OCI-LY1 (cell line): ENCODE measurements around the gene COPS3.

Experiments
- H2AFZ ChIP-seq: fragments of 200-600 bp; sonication (generic), shearing (Covaris generic); 2 replicates; pipeline ENCODE4 v1.6.0; 2014; ENCODE audit warnings: antibody characterized with exemption, mild to moderate bottlenecking, low read length
- H3F3A ChIP-seq: fragments of 200-600 bp; sonication (generic), shearing (Covaris generic); 2 replicates; pipeline ENCODE4 v1.6.0; 2014; ENCODE audit warnings: mild to moderate bottlenecking, antibody characterized with exemption, low read length, moderate library complexity; ENCODE audit not compliant: insufficient read depth
- H3K27ac ChIP-seq: fragments of 200-600 bp; sonication (generic); 2 replicates; pipeline ENCODE4 v1.5.1; 2014; ENCODE audit warnings: low read length, mixed run types, mild to moderate bottlenecking, low read depth; ENCODE audit not compliant: poor library complexity, severe bottlenecking
- H3K27me3 ChIP-seq: fragments of 200-600 bp; sonication (generic); 2 replicates; pipeline ENCODE4 v1.6.0; 2014; ENCODE audit warnings: antibody characterized with exemption, mild to moderate bottlenecking, low read length, moderate library complexity; ENCODE audit not compliant: insufficient read depth
- H3K36me3 ChIP-seq: fragments of 200-600 bp; sonication (generic); 2 replicates; pipeline ENCODE4 v1.6.1; 2014; ENCODE audit warnings: mild to moderate bottlenecking, antibody characterized with exemption, low read length, moderate library complexity, mixed read lengths; ENCODE audit not compliant: insufficient read depth
- H3K4me1 ChIP-seq: fragments of 200-600 bp; sonication (generic); 2 replicates; pipeline ENCODE4 v1.5.1; 2014; ENCODE audit warnings: mild to moderate bottlenecking, low read length, moderate library complexity; ENCODE audit not compliant: insufficient read depth, severe bottlenecking
- H3K4me2 ChIP-seq: fragments of 200-600 bp; sonication (generic), shearing (Covaris generic); 2 replicates; pipeline ENCODE4 v1.6.1; 2014; ENCODE audit warnings: low read length
- H3K4me3 ChIP-seq: fragments of 200-600 bp; sonication (generic); 2 replicates; pipeline ENCODE4 v1.5.1; 2014; ENCODE audit warnings: low read length, low read depth, mild to moderate bottlenecking, mixed read lengths; ENCODE audit not compliant: poor library complexity, severe bottlenecking
- H3K79me2 ChIP-seq: fragments of 200-600 bp; shearing (Covaris generic); 2 replicates; pipeline ENCODE4 v1.6.1; 2016; ENCODE audit warnings: mixed run types, low read length, mixed read lengths; ENCODE audit not compliant: insufficient read depth
- H3K9ac ChIP-seq: fragments of 200-600 bp; sonication (generic), shearing (Covaris generic); 2 replicates; pipeline ENCODE4 v1.6.1; 2014; ENCODE audit warnings: mild to moderate bottlenecking, low read length, mixed read lengths
- H3K9me2 ChIP-seq: fragments of 200-600 bp; sonication (generic), shearing (Covaris generic); 2 replicates; pipeline ENCODE4 v1.6.1; 2014; ENCODE audit warnings: low read depth, mild to moderate bottlenecking, low read length, mixed read lengths
- H3K9me3 ChIP-seq: fragments of 200-600 bp; shearing (Covaris generic); 2 replicates; pipeline ENCODE4 v1.6.1; 2014; ENCODE audit warnings: low read length, mixed read lengths
- H4K20me1 ChIP-seq: fragments of 200-600 bp; sonication (generic), shearing (Covaris generic); 2 replicates; pipeline ENCODE4 v1.6.0; 2016; ENCODE audit warnings: mild to moderate bottlenecking, low read length; ENCODE audit not compliant: insufficient read depth
- EZH2 ChIP-seq: fragments of 200-600 bp; sonication (generic), shearing (Covaris generic); IDR thresholded peaks from 2 replicates; pipeline ENCODE4 v1.8.0; 2017; ENCODE audit warnings: borderline replicate concordance, mixed run types, mild to moderate bottlenecking, antibody characterized with exemption, low read length, moderate library complexity, mixed read lengths
- TF ChIP-seq, protein P1 (sequence below): fragments of 200-600 bp; sonication (generic), shearing (Covaris generic); IDR thresholded peaks from 2 replicates; pipeline ENCODE4 v1.5.1; 2017; ENCODE audit warnings: mild to moderate bottlenecking, antibody characterized with exemption, low read length, moderate library complexity, mixed read lengths

The COPS3 gene

DNA sequence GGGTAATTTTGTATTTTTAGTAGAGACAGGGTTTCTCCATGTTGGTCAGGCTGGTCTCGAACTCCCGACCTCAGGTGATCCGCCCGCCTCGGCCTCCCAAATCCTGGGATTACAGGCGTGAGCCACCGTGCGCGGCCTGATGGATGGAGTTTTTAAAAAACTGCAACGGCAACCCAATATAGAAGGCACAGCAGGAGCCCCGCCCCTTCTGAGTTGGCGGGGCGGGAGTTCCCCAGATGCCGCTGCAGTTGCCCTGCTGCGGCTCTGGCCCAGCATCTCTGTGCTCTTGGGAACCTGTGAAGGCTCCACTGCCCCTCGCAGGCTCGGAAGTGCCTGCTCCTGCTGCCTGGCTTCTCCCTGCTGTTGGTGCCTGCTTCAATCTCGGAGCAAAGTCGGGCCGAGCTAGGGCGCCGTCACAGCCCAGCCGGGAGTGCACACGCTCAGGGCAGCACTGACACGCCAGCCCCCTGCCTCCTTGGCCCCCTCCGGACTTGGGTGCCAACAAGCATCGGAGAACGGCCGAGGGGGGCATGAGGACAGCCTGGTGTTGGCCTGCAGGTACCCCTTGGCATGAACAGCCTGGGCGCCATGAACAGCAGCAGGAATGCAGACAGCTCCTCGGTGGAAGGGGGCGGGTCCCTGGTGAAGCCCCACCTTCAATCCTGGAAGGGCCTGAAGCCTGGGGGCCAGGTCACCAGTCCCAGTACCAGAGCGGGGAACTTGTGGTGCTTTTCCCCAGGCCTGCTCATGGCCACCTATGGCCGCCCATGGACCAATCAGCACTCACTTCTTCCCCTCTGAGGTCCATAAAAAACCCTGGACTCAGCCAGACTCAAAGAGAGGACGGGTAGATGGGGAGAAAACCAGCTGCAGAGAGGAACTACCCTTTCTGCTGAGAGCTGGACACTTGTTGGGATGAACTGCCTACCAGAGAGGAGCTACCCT lies 19.9 kb upstream of the COPS3 start:
- no peaks in the 10 kb centered on the region for H3K79me2 ChIP-seq
- peak overlapping the region; percentile 55 for H3K4me3 ChIP-seq
- peak overlapping the region; percentile 47; the same call in 1 of the 2 replicates for H3K9ac ChIP-seq
- TF ChIP-seq, protein P1, sequence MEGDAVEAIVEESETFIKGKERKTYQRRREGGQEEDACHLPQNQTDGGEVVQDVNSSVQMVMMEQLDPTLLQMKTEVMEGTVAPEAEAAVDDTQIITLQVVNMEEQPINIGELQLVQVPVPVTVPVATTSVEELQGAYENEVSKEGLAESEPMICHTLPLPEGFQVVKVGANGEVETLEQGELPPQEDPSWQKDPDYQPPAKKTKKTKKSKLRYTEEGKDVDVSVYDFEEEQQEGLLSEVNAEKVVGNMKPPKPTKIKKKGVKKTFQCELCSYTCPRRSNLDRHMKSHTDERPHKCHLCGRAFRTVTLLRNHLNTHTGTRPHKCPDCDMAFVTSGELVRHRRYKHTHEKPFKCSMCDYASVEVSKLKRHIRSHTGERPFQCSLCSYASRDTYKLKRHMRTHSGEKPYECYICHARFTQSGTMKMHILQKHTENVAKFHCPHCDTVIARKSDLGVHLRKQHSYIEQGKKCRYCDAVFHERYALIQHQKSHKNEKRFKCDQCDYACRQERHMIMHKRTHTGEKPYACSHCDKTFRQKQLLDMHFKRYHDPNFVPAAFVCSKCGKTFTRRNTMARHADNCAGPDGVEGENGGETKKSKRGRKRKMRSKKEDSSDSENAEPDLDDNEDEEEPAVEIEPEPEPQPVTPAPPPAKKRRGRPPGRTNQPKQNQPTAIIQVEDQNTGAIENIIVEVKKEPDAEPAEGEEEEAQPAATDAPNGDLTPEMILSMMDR = no peak
- H3K4me2 ChIP-seq = peak overlapping the region; percentile 67
- peaks cover 45% of the 10 kb centered on the region for H3K4me1 ChIP-seq
- H2AFZ ChIP-seq = no peak overlapping the region
- H4K20me1 ChIP-seq = no peaks in the 10 kb centered on the region
- H3K27me3 ChIP-seq = no peaks in the 10 kb centered on the region
- H3K9me3 ChIP-seq = no peaks in the 10 kb centered on the region
- no peaks in the 10 kb centered on the region for H3K36me3 ChIP-seq
- H3F3A ChIP-seq = peaks cover 6% of the 10 kb centered on the region; the same call in 1 of the 2 replicates
- no peaks in the 10 kb centered on the region for H3K9me2 ChIP-seq
- H3K27ac ChIP-seq = peak overlapping the region; percentile 48

DNA sequence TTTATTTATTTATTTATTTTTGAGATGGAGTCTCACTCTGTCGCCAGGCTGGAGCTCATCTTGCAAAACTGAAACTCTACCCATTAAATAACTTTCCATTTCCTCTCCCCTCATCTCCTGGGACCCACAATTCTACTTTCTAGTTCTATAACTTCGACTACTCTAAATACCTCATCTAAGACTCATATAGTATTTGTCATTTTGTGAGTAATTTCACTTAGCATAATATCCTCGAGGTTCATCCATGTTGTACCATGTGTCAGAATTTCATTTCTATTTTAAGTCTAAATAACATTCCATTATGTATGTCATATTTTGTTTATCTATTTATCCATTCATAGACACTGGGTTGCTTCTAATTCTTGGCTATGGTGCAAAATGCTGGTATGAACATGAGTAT lies 17.1 kb upstream of the COPS3 start:
- Histone ChIP-seq H3K79me2 (no peaks in the 10 kb centered on the region), H3K9me2 (no peaks in the 10 kb centered on the region), H3K9me3 (no peaks in the 10 kb centered on the region), H3K27me3 (no peaks in the 10 kb centered on the region), H3K9ac (no peak overlapping the region), H3K4me1 (peaks cover 22% of the 10 kb centered on the region), H3K36me3 (no peaks in the 10 kb centered on the region), H4K20me1 (no peaks in the 10 kb centered on the region), H2AFZ (no peak overlapping the region), H3K4me2 (no peak overlapping the region), H3F3A (no peaks in the 10 kb centered on the region), H3K27ac (no peak overlapping the region), H3K4me3 (no peak overlapping the region)
- TF ChIP-seq, protein P1 = no peak

DNA sequence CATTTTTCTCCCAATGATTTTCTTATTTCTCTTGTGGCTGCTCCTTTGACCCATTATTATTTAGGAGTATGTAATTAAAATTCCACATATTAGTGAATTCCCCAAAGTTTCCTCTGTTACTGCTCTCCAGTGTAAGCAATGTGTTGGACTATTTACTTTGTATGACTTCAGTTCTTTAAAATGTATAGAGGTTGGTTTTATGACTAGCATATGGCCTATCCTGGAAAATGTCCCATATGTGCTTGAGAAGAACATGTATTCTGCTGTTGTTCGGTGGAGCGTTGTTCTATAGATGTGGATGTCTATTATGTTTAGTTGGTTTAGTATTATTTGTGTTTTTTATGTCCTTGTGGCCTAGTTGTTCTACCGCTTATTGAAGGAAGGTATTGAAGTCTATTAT lies 16.2 kb upstream of the COPS3 start:
- Histone ChIP-seq H2AFZ (no peak overlapping the region), H3K9ac (no peak overlapping the region), H3K36me3 (no peaks in the 10 kb centered on the region), H3K9me3 (no peaks in the 10 kb centered on the region), H3K79me2 (no peaks in the 10 kb centered on the region), H3K9me2 (no peaks in the 10 kb centered on the region), H3K4me3 (no peak overlapping the region), H3K4me2 (no peak overlapping the region), H3K4me1 (peaks cover 15% of the 10 kb centered on the region), H4K20me1 (no peaks in the 10 kb centered on the region), H3K27ac (no peak overlapping the region), H3F3A (no peaks in the 10 kb centered on the region), H3K27me3 (no peaks in the 10 kb centered on the region)
- TF ChIP-seq, protein P1 = no peak
- TF ChIP-seq EZH2 = no peak
